Measurements from ENCODE around the gene APBB2.

Gene APBB2

GRCh38 chr4:41214136-41214824, at the start of gene APBB2:
Gene APBB2, minus strand, starts transcription at chr4:41214542. Its CDS starts 181,288 bp downstream, at chr4:41033254.
- Mint-ChIP-seq H3K27ac (no peak within 1 kb of the TSS), H3K4me3 (peak within 1 kb of the TSS; percentile 38)

GRCh38 chr4:41262198-41262597, 47.9 kb upstream of the APBB2 start:
- no peaks in the 10 kb centered on the region for H3K36me3 Mint-ChIP-seq
- no peaks in the 10 kb centered on the region for H3K9me3 Mint-ChIP-seq
- no peak overlapping the region for H3K4me3 Mint-ChIP-seq
- ATAC-seq (no peak), DNase-seq (ENCODE audit: low spot score in 2 of 2) (no peak)
- H3K4me1 Mint-ChIP-seq: no peaks in the 10 kb centered on the region
- no peak overlapping the region for H3K27ac Mint-ChIP-seq

More at GRCh38 chr4:41214136-41214824, at the start of gene APBB2:
- peaks cover 6% of the 10 kb centered on the region for H3K4me1 Mint-ChIP-seq
- ATAC-seq (peak; percentile 65), DNase-seq (ENCODE audit: low spot score in 2 of 2) (peak in 1 of 2 donors; percentile 64)
- H3K9me3 Mint-ChIP-seq: no peaks in the 10 kb centered on the region
- H3K36me3 Mint-ChIP-seq: no peaks in the 10 kb centered on the region

DNA sequence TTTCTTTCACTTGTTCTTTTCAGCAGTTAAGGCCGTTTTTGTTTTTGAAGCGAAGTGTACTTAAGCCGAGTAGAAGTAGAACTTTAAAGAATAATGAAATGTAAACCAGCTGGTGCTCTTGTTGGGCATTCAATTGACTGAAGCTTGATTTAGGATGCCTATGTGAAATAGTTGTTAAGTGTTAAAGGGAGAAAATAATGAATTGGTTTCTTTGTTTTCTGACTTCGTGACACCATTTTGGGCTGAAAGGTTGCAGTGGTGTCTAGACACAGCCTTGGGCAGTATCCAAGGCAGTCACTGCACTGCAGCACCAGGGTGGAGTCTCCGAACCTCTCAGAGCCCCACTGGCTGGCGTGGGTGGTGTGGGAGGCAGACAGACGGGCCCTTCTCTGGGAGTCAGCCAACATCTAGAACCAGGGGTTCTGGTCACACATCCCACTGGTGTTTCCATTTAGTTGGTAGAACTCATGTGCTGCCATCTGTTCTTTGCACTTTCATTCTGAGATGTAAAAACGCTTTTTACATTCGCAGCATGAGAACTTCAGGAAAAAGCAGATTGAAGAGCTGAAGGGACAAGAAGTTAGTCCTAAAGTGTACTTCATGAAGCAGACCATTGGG, 45.9 kb upstream of the APBB2 start:
- H3K9me3 Mint-ChIP-seq: no peaks in the 10 kb centered on the region
- H3K36me3 Mint-ChIP-seq: no peaks in the 10 kb centered on the region
- no peak overlapping the region for H3K4me3 Mint-ChIP-seq
- DNase-seq (ENCODE audit: low spot score in 2 of 2): no peak
- H3K27ac Mint-ChIP-seq: no peak overlapping the region
- ATAC-seq: no peak
- no peaks in the 10 kb centered on the region for H3K4me1 Mint-ChIP-seq

- Mint-ChIP-seq H3K4me3 (no peak overlapping the region), H3K36me3 (no peaks in the 10 kb centered on the region), H3K9me3 (no peaks in the 10 kb centered on the region), H3K27ac (no peak overlapping the region), H3K4me1 (no peaks in the 10 kb centered on the region)
- DNase-seq (ENCODE audit: low spot score in 2 of 2) (no peak), ATAC-seq (no peak)
These were observed 44.4 kb upstream of the APBB2 start for GRCh38 chr4:41258783-41259182.

DNA sequence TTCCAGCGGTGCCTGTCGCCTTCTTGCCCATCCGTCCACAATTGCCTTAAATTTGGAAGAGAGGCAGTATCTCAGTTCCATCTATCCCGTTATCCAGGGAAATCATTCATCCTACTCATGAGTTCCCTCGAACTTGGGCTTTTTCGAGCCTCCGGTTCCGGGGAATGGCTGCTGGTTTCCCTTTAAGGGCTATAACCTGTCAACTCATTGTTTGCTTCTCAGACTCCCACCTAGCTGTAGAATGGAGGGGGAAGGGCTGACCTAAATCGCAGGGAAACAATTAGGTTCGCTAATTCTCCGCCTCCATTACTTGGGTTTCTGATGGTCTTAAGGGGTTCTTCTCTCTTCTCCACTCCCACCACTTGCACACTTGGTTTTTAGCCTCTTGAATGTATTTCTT, 43.6 kb upstream of the APBB2 start:
- no peaks in the 10 kb centered on the region for H3K36me3 Mint-ChIP-seq
- H3K9me3 Mint-ChIP-seq: no peaks in the 10 kb centered on the region
- no peak for ATAC-seq
- no peaks in the 10 kb centered on the region for H3K4me1 Mint-ChIP-seq
- DNase-seq (ENCODE audit: low spot score in 2 of 2): no peak
- no peak overlapping the region for H3K4me3 Mint-ChIP-seq
- no peak overlapping the region for H3K27ac Mint-ChIP-seq

DNA sequence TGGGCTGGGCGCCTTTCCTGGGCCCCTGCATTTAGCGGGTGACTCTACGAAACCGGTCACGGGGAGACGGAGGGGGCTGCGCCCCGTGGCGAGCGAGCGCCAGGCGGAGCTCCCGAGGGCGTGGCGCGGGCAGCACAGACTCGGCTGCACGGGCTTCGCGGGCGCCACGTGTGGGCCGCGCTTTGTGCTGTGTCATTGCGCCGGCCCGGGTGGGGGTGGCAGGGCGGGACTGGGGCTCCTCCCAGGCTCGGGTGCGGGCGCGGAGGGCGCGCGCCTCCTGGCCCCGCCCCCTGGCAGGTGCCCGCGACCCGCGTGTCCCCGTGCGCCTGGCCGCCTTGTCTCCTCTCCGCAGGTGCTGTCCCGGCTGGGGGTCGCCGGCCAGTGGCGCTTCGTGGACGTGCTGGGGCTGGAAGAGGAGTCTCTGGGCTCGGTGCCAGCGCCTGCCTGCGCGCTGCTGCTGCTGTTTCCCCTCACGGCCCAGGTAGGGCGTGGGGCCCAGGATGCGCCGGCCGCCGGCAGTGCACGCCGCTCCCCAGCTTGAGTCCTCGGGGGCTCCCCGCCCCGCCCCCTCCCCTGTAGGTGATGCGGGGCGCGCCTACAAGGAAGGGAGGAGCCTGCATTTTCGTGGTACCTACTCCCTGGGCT, 43.0 kb upstream of the APBB2 start:
- peak; percentile 34 for ATAC-seq
- no peak overlapping the region for H3K27ac Mint-ChIP-seq

DNA sequence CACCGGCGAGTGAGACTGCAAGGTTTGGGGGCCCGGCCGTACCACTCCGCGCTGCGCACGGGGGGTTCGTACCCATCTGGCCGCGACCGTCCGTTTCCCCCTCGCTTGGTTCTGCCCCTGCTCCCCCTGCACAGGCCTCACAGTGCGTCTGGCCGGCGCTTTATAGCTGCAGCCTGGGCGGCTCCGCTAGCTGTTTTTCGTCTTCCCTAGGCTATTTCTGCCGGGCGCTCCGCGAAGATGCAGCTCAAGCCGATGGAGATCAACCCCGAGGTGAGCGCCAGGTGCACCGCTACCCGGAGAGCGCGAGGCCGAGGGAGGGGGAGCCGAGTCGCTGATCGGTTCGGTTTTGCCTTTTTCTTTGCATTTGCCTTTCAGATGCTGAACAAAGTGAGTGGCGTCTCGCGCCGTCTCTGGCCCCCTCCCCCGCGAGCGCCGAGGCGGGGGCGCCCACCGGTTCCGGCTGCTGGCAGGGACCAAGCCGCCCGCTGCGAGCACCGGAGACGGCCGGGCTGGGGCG, 42.5 kb upstream of the APBB2 start, which contains the start of gene UCHL1:
Gene UCHL1 (plus strand): TSS at position 189 of the 517 bp plus-strand sequence. CDS start 49 bp downstream, at position 238.
- no peaks in the 10 kb centered on the region for H3K4me1 Mint-ChIP-seq
- no peak within 1 kb of the TSS for H3K27ac Mint-ChIP-seq
- DNase-seq (ENCODE audit: low spot score in 2 of 2): no peak
- no peaks in the 10 kb centered on the region for H3K36me3 Mint-ChIP-seq
- no peaks in the 10 kb centered on the region for H3K9me3 Mint-ChIP-seq
- ATAC-seq: no peak
- no peak within 1 kb of the TSS for H3K4me3 Mint-ChIP-seq

More for the DNA sequence above, 43.0 kb upstream of the APBB2 start:
- Mint-ChIP-seq H3K4me3 (no peak overlapping the region), H3K9me3 (no peaks in the 10 kb centered on the region), H3K4me1 (no peaks in the 10 kb centered on the region), H3K36me3 (no peaks in the 10 kb centered on the region)
- no peak for DNase-seq (ENCODE audit: low spot score in 2 of 2)

DNA sequence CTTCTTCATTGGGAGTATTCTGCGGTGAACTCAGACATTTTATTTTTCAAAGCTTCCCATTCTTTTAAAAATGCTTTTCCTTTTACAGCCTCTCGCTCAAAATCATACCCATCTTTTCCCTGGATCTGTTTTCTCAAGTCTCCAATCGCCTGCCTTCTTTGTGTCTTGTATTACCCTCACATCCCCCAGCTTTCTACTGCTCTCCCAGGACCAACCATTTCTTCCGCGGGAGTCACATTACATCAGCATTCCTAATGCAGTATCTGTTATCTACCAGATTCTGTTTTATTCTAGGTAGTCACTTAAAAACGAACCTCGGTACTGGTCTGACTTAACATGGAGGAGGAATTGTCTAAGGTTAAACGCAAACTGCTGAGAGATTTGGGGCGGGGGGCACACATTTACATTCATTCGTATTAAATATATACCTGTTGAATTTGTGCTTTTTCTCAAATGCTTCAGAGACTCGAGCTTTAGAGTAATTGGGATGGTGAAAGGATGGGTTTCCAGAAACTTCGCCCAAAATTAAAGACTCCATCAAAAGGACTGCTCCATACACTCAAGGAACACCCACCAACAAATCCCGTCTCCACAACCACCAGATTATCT, 41.9 kb upstream of the APBB2 start:
- ATAC-seq (no peak), DNase-seq (ENCODE audit: low spot score in 2 of 2) (no peak)
- Mint-ChIP-seq H3K9me3 (no peaks in the 10 kb centered on the region), H3K27ac (no peak overlapping the region), H3K36me3 (no peaks in the 10 kb centered on the region), H3K4me3 (no peak overlapping the region), H3K4me1 (no peaks in the 10 kb centered on the region)

DNA sequence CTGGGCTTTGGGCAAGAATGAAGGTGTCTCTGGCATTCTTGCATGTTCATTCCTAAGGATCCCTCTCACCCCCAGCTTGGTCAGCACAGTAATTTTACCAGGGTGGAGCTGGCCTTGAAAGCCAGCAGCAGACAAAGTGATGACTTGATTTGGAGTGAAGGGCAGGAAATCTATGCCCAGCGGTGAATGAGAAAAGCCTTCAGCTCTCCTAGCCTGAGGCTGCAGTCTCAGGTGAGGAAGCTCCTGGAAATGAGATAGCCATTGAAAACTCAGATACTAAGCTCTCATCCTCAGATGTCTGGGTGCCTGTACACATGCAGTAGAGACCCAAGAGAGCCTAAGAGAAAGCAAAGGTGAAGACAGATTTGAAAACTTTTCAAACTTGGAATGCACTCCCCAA, 31.6 kb upstream of the APBB2 start:
- H3K9me3 Mint-ChIP-seq: peaks cover 3% of the 10 kb centered on the region
- H3K36me3 Mint-ChIP-seq: no peaks in the 10 kb centered on the region
- no peak overlapping the region for H3K4me3 Mint-ChIP-seq
- no peaks in the 10 kb centered on the region for H3K4me1 Mint-ChIP-seq
- DNase-seq (ENCODE audit: low spot score in 2 of 2) (no peak), ATAC-seq (no peak)
- H3K27ac Mint-ChIP-seq: no peak overlapping the region

DNA sequence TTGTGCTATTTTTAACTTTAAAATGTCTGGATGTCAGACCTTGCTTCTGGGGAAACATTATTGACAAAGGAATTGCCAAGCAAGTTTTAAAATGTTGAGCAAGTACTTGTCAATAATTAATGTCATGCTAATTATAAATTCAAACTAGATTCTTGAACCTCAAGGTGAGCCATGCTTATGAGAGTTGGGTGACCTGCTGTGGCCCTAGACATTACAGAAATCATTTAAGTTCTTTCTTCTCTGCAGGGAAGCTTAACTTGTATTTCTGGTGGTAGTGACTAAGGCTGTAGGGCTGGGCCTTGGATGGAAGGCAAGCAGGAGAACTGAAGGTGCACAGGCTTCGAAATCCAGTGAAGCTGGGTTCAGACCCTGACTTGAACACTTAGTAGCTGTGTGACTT, 27.6 kb upstream of the APBB2 start:
- Mint-ChIP-seq H3K9me3 (peaks cover 2% of the 10 kb centered on the region), H3K4me3 (no peak overlapping the region), H3K36me3 (no peaks in the 10 kb centered on the region), H3K4me1 (no peaks in the 10 kb centered on the region), H3K27ac (no peak overlapping the region)
- DNase-seq (ENCODE audit: low spot score in 2 of 2) (no peak), ATAC-seq (no peak)

- ATAC-seq: no peak
- H3K4me3 Mint-ChIP-seq: no peak overlapping the region
- H3K36me3 Mint-ChIP-seq: no peaks in the 10 kb centered on the region
- no peaks in the 10 kb centered on the region for H3K4me1 Mint-ChIP-seq
- H3K27ac Mint-ChIP-seq: no peak overlapping the region
- peaks cover 4% of the 10 kb centered on the region for H3K9me3 Mint-ChIP-seq
- no peak for DNase-seq (ENCODE audit: low spot score in 2 of 2)
These were observed 22.2 kb upstream of the APBB2 start for GRCh38 chr4:41236508-41236907.

GRCh38 chr4:41236032-41236431, 21.7 kb upstream of the APBB2 start:
- no peaks in the 10 kb centered on the region for H3K36me3 Mint-ChIP-seq
- no peak for ATAC-seq

DNA sequence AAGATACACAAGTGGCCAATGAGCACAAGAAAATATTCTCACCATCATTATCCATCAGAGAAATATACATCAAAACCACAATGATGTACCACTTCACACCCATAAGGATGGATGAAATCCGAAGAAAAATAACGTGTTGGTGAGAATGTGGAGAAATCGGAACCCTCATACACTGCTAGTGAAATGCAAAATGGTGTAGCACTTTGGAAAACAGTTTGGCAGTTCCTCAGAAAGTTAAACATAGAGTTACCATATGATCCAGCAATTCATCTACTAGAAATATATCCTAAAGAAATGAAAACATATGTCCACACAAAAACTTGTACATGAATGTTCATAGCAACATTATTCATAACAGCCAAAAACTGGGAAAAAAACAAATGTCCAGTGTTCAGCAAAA, 18.5 kb upstream of the APBB2 start:
- Mint-ChIP-seq H3K4me3 (no peak overlapping the region), H3K4me1 (no peaks in the 10 kb centered on the region), H3K27ac (no peak overlapping the region), H3K36me3 (no peaks in the 10 kb centered on the region), H3K9me3 (peaks cover 2% of the 10 kb centered on the region)
- DNase-seq (ENCODE audit: low spot score in 2 of 2) (no peak), ATAC-seq (no peak)

More at GRCh38 chr4:41236032-41236431, 21.7 kb upstream of the APBB2 start:
- Mint-ChIP-seq H3K27ac (no peak overlapping the region), H3K4me3 (no peak overlapping the region), H3K9me3 (peaks cover 4% of the 10 kb centered on the region), H3K4me1 (no peaks in the 10 kb centered on the region)
- DNase-seq (ENCODE audit: low spot score in 2 of 2): no peak

DNA sequence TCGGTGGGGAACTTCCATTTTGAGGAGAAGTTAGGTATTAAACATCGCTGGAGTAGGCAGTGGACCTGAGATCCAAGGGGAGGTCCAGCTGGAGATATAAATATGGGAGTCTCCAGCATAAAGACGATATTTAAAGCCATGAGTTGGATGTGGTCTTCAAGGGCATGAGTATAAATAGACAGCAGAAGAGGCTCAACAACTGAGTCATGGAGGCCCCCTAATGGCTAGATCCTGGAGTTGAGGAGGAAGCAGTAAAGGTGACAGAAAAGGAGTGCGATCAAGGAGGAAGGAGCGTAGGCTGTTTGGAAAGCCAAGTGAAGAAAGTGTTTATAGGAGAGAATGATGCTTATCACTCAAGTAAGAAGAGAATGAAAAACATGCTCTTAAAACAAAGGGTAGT, 18.1 kb upstream of the APBB2 start:
- no peak for DNase-seq (ENCODE audit: low spot score in 2 of 2)
- no peak overlapping the region for H3K27ac Mint-ChIP-seq
- H3K4me3 Mint-ChIP-seq: no peak overlapping the region
- no peaks in the 10 kb centered on the region for H3K4me1 Mint-ChIP-seq
- no peaks in the 10 kb centered on the region for H3K36me3 Mint-ChIP-seq
- ATAC-seq: no peak
- peaks cover 2% of the 10 kb centered on the region for H3K9me3 Mint-ChIP-seq

DNA sequence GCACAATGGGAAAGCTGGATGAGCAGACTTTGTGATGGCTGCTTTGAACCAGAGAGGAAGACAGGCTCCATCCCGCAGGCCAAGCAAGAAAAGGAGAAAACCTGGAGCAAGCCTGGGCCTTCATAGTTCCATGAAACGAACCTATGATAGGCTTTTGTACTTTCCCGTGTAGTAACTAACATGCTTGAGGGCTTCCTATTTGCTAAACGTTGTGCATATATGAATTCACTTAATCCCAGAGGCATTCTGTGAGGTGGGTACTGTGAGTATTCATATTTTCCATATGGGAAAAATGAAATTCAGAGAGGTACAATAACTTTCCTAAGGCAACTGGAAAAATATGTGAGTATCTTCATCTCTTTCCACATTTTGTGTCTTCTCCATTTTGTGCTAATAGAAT, 13.6 kb upstream of the APBB2 start:
- Mint-ChIP-seq H3K27ac (no peak overlapping the region), H3K36me3 (no peaks in the 10 kb centered on the region), H3K9me3 (no peaks in the 10 kb centered on the region), H3K4me1 (no peaks in the 10 kb centered on the region), H3K4me3 (no peak overlapping the region)
- DNase-seq (ENCODE audit: low spot score in 2 of 2): no peak
- no peak for ATAC-seq
